ENCODE results near the gene RPTOR.

Gene RPTOR

GRCh38 chr17:80855196-80855947 lies 310.7 kb downstream of the RPTOR start:
- no peak overlapping the region for H2AFZ ChIP-seq (ENCODE audit: low read depth, low read length)
- no peaks in the 10 kb centered on the region for H3K79me2 ChIP-seq (ENCODE audit: insufficient read depth, low read length)
- no peak overlapping the region for H3K27ac ChIP-seq (ENCODE audit: low read length)
- no peak overlapping the region for H3K4me3 ChIP-seq (ENCODE audit: low read depth in 1 of 2, low read length in 2 of 2)
- no peaks in the 10 kb centered on the region for H3K4me1 ChIP-seq (ENCODE audit: insufficient read depth, low read length)
- ATAC-seq (ENCODE audit: insufficient read depth, low read depth) (no peak), DNase-seq (no peak)
- H3K9me3 ChIP-seq (ENCODE audit: insufficient read depth, low read length, severe bottlenecking): no peaks in the 10 kb centered on the region
- peaks cover 48% of the 10 kb centered on the region for H3K36me3 ChIP-seq (ENCODE audit: insufficient read depth, low read length)
- no peak overlapping the region for H3K9ac ChIP-seq (ENCODE audit: low read depth, low read length)
- H4K20me1 ChIP-seq (ENCODE audit: insufficient read depth, low read length): no peaks in the 10 kb centered on the region
- H3K27me3 ChIP-seq (ENCODE audit: insufficient read depth, low read length, poor library complexity): no peaks in the 10 kb centered on the region
- no peak overlapping the region for H3K4me2 ChIP-seq (ENCODE audit: insufficient read depth, low read length)
- TF ChIP-seq, protein P1, sequence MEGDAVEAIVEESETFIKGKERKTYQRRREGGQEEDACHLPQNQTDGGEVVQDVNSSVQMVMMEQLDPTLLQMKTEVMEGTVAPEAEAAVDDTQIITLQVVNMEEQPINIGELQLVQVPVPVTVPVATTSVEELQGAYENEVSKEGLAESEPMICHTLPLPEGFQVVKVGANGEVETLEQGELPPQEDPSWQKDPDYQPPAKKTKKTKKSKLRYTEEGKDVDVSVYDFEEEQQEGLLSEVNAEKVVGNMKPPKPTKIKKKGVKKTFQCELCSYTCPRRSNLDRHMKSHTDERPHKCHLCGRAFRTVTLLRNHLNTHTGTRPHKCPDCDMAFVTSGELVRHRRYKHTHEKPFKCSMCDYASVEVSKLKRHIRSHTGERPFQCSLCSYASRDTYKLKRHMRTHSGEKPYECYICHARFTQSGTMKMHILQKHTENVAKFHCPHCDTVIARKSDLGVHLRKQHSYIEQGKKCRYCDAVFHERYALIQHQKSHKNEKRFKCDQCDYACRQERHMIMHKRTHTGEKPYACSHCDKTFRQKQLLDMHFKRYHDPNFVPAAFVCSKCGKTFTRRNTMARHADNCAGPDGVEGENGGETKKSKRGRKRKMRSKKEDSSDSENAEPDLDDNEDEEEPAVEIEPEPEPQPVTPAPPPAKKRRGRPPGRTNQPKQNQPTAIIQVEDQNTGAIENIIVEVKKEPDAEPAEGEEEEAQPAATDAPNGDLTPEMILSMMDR (IDR thresholded peaks at IDR 0.05; ENCODE audit: borderline replicate concordance, extremely low read depth, low read length, poor library complexity, severe bottlenecking): no peak
- no peak for TF ChIP-seq EZH2 (IDR thresholded peaks at IDR 0.05; ENCODE audit: borderline replicate concordance, low read depth, low read length, severe bottlenecking)

DNA sequence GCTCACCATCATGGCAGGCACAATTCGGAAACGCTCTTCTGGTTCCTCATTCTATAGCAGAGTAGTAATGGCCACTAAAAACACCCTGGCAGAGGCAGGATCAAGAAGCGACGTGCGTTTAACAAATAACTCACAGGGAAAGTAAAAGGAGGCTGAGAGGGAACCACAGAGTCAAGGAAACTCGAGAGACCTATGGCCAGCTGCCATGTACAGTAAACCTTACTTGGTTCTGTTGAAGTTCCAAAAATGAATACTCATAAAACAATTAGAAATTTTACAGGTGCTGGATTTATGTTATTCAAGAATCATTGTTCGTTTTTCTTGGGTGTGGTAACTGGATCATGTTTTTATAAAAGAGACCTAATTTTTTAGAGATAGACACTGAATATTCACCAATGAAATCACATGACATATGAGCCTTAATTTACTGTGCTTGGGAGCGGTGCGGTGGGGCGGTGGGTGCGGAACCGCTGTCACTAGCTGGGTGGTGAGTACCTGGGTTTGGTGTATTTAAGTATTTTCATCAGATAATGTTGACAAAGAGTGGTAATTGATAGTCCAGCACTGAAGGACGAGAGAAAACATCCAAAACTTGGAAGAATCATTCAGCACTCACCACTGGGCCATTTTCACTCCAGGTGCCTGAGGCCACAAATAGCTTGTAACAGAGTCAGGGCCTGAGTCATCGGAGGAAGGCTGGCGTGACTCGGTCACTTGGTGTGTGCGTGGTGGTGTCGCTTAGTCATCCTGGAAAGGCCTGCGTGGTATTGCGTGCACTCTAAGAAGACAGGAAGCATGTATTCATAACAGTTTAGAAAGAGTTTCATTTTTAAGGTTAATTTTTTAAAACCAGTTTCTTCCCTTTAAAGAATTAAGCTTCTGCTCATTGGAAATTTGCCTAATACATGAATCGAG lies 311.6 kb downstream of the RPTOR start:
- Histone ChIP-seq H3K4me1 (ENCODE audit: insufficient read depth, low read length) (no peaks in the 10 kb centered on the region), H4K20me1 (ENCODE audit: insufficient read depth, low read length) (no peaks in the 10 kb centered on the region), H2AFZ (ENCODE audit: low read depth, low read length) (no peak overlapping the region), H3K4me3 (ENCODE audit: low read depth in 1 of 2, low read length in 2 of 2) (no peak overlapping the region), H3K79me2 (ENCODE audit: insufficient read depth, low read length) (no peaks in the 10 kb centered on the region), H3K9ac (ENCODE audit: low read depth, low read length) (no peak overlapping the region), H3K9me3 (ENCODE audit: insufficient read depth, low read length, severe bottlenecking) (no peaks in the 10 kb centered on the region), H3K36me3 (ENCODE audit: insufficient read depth, low read length) (peaks cover 45% of the 10 kb centered on the region), H3K27me3 (ENCODE audit: insufficient read depth, low read length, poor library complexity) (no peaks in the 10 kb centered on the region), H3K27ac (ENCODE audit: low read length) (peak overlapping the region; percentile 45; the same call in 1 of the 2 replicates), H3K4me2 (ENCODE audit: insufficient read depth, low read length) (no peak overlapping the region)
- TF ChIP-seq, protein P1 (IDR thresholded peaks at IDR 0.05; ENCODE audit: borderline replicate concordance, extremely low read depth, low read length, poor library complexity, severe bottlenecking): no peak
- no peak for TF ChIP-seq EZH2 (IDR thresholded peaks at IDR 0.05; ENCODE audit: borderline replicate concordance, low read depth, low read length, severe bottlenecking)
- ATAC-seq (ENCODE audit: insufficient read depth, low read depth) (no peak), DNase-seq (no peak)

GRCh38 chr17:80856863-80857755 lies 312.5 kb downstream of the RPTOR start:
- ATAC-seq (ENCODE audit: insufficient read depth, low read depth) (no peak), DNase-seq (no peak)
- no peaks in the 10 kb centered on the region for H3K79me2 ChIP-seq (ENCODE audit: insufficient read depth, low read length)
- H3K27me3 ChIP-seq (ENCODE audit: insufficient read depth, low read length, poor library complexity): no peaks in the 10 kb centered on the region
- no peak overlapping the region for H2AFZ ChIP-seq (ENCODE audit: low read depth, low read length)
- H4K20me1 ChIP-seq (ENCODE audit: insufficient read depth, low read length): no peaks in the 10 kb centered on the region
- no peak overlapping the region for H3K4me3 ChIP-seq (ENCODE audit: low read depth in 1 of 2, low read length in 2 of 2)
- H3K9ac ChIP-seq (ENCODE audit: low read depth, low read length): no peak overlapping the region
- peaks cover 51% of the 10 kb centered on the region for H3K36me3 ChIP-seq (ENCODE audit: insufficient read depth, low read length)
- H3K9me3 ChIP-seq (ENCODE audit: insufficient read depth, low read length, severe bottlenecking): no peaks in the 10 kb centered on the region
- peak overlapping the region; percentile 45; the same call in 1 of the 2 replicates for H3K27ac ChIP-seq (ENCODE audit: low read length)
- H3K4me1 ChIP-seq (ENCODE audit: insufficient read depth, low read length): peaks cover 4% of the 10 kb centered on the region; the same call in 1 of the 2 replicates
- H3K4me2 ChIP-seq (ENCODE audit: insufficient read depth, low read length): no peak overlapping the region
- TF ChIP-seq, protein P1 (IDR thresholded peaks at IDR 0.05; ENCODE audit: borderline replicate concordance, extremely low read depth, low read length, poor library complexity, severe bottlenecking): no peak
- TF ChIP-seq EZH2 (IDR thresholded peaks at IDR 0.05; ENCODE audit: borderline replicate concordance, low read depth, low read length, severe bottlenecking): no peak
